Right atrium auricular region (tissue), 2 donors: ENCODE results near the gene ACER3. TPM values are rescaled to one million over a fixed set of nuclear protein-coding genes. Genes with fewer than 3 reads are reported as not detected.

Experiments used
- DNase-seq: peaks from one replicate; pipeline ENCODE4 v3.0.0-alpha.2; 2019; ENCODE audit warnings: low spot score
- H3K27ac ChIP-seq, 2 donors: fragments of 200-600 bp; sonication (generic); 1 replicate in 1 of 2; 2 replicates in 1 of 2; pipeline ENCODE4 v1.5.1; 2016 to 2019
- H3K27me3 ChIP-seq, 2 donors: fragments of 200-600 bp; sonication (generic); one replicate each; pipeline versions ENCODE4 v1.5.1 to v1.6.0; 2017 to 2019
- H3K36me3 ChIP-seq: fragments of 200-600 bp; sonication (generic); one replicate; pipeline ENCODE4 v1.5.1; 2016
- H3K4me1 ChIP-seq, 2 donors: fragments of 200-600 bp; sonication (generic); one replicate each; pipeline versions ENCODE4 v1.5.1 to v1.6.0; 2017 to 2019
- H3K4me3 ChIP-seq, 2 donors: fragments of 200-600 bp; sonication (generic); 1 replicate in 1 of 2; 2 replicates in 1 of 2; pipeline ENCODE4 v1.5.1; 2017 to 2019; ENCODE audit warnings: mild to moderate bottlenecking in 1 of 2, moderate library complexity in 1 of 2
- H3K9me3 ChIP-seq, 2 donors: fragments of 200-600 bp; sonication (generic); one replicate each; pipeline ENCODE4 v1.5.1; 2019
- CTCF ChIP-seq, 2 donors: fragments of 200-600 bp; sonication (generic); IDR thresholded peaks; one replicate each; pipeline ENCODE4 v1.5.1; 2019; ENCODE audit warnings: antibody characterized with exemption in 2 of 2
- total RNA-seq, 2 donors: library from RNA; depleted of rRNA; stranded (reverse); fragments of >200 nt; gene quantifications; one replicate each; pipeline ENCODE4 v1.1.0, GENCODE V29; 2016

The ACER3 gene
- total RNA-seq, 2 donors from 2014 or later: 6.4 to 11.3 TPM

- peak; percentile 93 for DNase-seq
- Histone ChIP-seq H3K4me3 (no peak overlapping the region), H3K27me3 (no peaks in the 10 kb centered on the region), H3K9me3 (peaks cover 0 to 3% of the 10 kb centered on the region in 2 donors), H3K36me3 (no peaks in the 10 kb centered on the region), H3K4me1 (peaks cover 0 to 34% of the 10 kb centered on the region in 2 donors), H3K27ac (peak overlapping the region; percentile 66 to 80)
- TF ChIP-seq CTCF (IDR thresholded peaks at IDR 0.05): peak in 1 of 2 donors; percentile 54
Measured at GRCh38 chr11:77073328-77074001, 212.7 kb downstream of the ACER3 start.

GRCh38 chr11:77074205-77074604 is 213.5 kb downstream of the ACER3 start:
- Histone ChIP-seq H3K4me1 (peaks cover 0 to 30% of the 10 kb centered on the region in 2 donors), H3K27me3 (no peaks in the 10 kb centered on the region), H3K9me3 (peaks cover 0 to 3% of the 10 kb centered on the region in 2 donors), H3K4me3 (no peak overlapping the region), H3K36me3 (no peaks in the 10 kb centered on the region), H3K27ac (peak overlapping the region; percentile 66 to 80)
- no peak for TF ChIP-seq CTCF (IDR thresholded peaks at IDR 0.05)
- DNase-seq: peak; percentile 42

GRCh38 chr11:77074626-77075221 is 214.0 kb downstream of the ACER3 start:
- no peaks in the 10 kb centered on the region for H3K36me3 ChIP-seq
- no peaks in the 10 kb centered on the region for H3K27me3 ChIP-seq
- H3K4me3 ChIP-seq: no peak overlapping the region
- peaks cover 0 to 3% of the 10 kb centered on the region in 2 donors for H3K9me3 ChIP-seq
- H3K27ac ChIP-seq: peak overlapping the region; percentile 66 to 80
- no peak for TF ChIP-seq CTCF (IDR thresholded peaks at IDR 0.05)
- DNase-seq: peak; percentile 40
- H3K4me1 ChIP-seq: peaks cover 0 to 30% of the 10 kb centered on the region in 2 donors

GRCh38 chr11:77075425-77075905 is 214.7 kb downstream of the ACER3 start:
- H3K4me3 ChIP-seq: no peak overlapping the region
- peaks cover 0 to 3% of the 10 kb centered on the region in 2 donors for H3K9me3 ChIP-seq
- peak overlapping the region in 1 of 2 donors; percentile 80 for H3K27ac ChIP-seq
- no peaks in the 10 kb centered on the region for H3K27me3 ChIP-seq
- no peak for TF ChIP-seq CTCF (IDR thresholded peaks at IDR 0.05)
- H3K36me3 ChIP-seq: no peaks in the 10 kb centered on the region
- peaks cover 0 to 30% of the 10 kb centered on the region in 2 donors for H3K4me1 ChIP-seq
- no peak for DNase-seq

Other genes starting within 250 kb of the ACER3 start
- gene LRRC32, start 190.2 kb upstream of the ACER3 start, total RNA-seq: 10 to 100 TPM; 37.9 to 56.0 TPM
- 10 to 100 TPM; 18.7 to 46.6 TPM for gene TSKU, start 77.6 kb upstream of the ACER3 start, total RNA-seq
- gene B3GNT6, start 173.5 kb downstream of the ACER3 start, total RNA-seq: not detected
- gene CAPN5, start 206.1 kb downstream of the ACER3 start, total RNA-seq: 1 to 10 TPM; 2.6 to 4.0 TPM
- gene OMP, start 241.9 kb downstream of the ACER3 start, total RNA-seq: not detected